Osteocyte (in vitro differentiated cells): ENCODE measurements around the gene TMEM14A. TPM values are rescaled to one million over a fixed set of nuclear protein-coding genes. Genes with fewer than 3 reads are reported as not detected.
"Not testable (repeated sequence)": the region's sequence is repeated elsewhere in the genome, so short reads cannot be mapped to it uniquely, and the experiment has no call there.

Experiments
- DNase-seq: peaks from one replicate; pipeline ENCODE4 v3.0.0; 2021; ENCODE audit warnings: mixed read lengths; ENCODE audit not compliant: unreplicated experiment; ENCODE audit errors: extremely low spot score
- H3K27ac Mint-ChIP-seq: one replicate; pipeline ENCODE4 v1.8.0; 2021; ENCODE audit warnings: mild to moderate bottlenecking, mixed read lengths; ENCODE audit not compliant: unreplicated experiment
- H3K27me3 Mint-ChIP-seq: one replicate; pipeline ENCODE4 v1.8.0; 2021; ENCODE audit warnings: mixed read lengths; ENCODE audit not compliant: unreplicated experiment
- H3K36me3 Mint-ChIP-seq: one replicate; pipeline ENCODE4 v1.8.0; 2021; ENCODE audit warnings: mixed read lengths; ENCODE audit not compliant: unreplicated experiment
- H3K4me1 Mint-ChIP-seq: one replicate; pipeline ENCODE4 v1.8.0; 2021; ENCODE audit warnings: mixed read lengths; ENCODE audit not compliant: unreplicated experiment
- H3K4me3 Mint-ChIP-seq: one replicate; pipeline ENCODE4 v1.8.0; 2021; ENCODE audit warnings: mild to moderate bottlenecking, moderate library complexity, mixed read lengths; ENCODE audit not compliant: unreplicated experiment
- H3K9me3 Mint-ChIP-seq: one replicate; pipeline ENCODE4 v1.8.0; 2021; ENCODE audit warnings: mixed read lengths; ENCODE audit not compliant: unreplicated experiment
- CTCF ChIP-seq: fragments of 200-600 bp; sonication (generic); IDR thresholded peaks from 2 replicates; pipeline ENCODE4 v1.5.0; 2021; ENCODE audit warnings: antibody characterized with exemption, mild to moderate bottlenecking, moderate library complexity
- total RNA-seq: library from RNA; stranded (reverse); gene quantifications from 2 replicates; pipeline ENCODE4 v1.2.1, GENCODE V29; 2021

TMEM14A gene
- total RNA-seq, 1 donor from 2014 or later = 20.4 TPM

GRCh38 chr6:52675372-52675771, 4.5 kb downstream of the TMEM14A start:
- TF ChIP-seq CTCF = no peak
- peaks cover 18% of the 10 kb centered on the region for H3K4me1 Mint-ChIP-seq
- H3K36me3 Mint-ChIP-seq = peaks cover 14% of the 10 kb centered on the region
- H3K27ac Mint-ChIP-seq = no peak overlapping the region
- DNase-seq = no peak
- H3K9me3 Mint-ChIP-seq = no peaks in the 10 kb centered on the region
- no peak overlapping the region for H3K4me3 Mint-ChIP-seq
- H3K27me3 Mint-ChIP-seq = no peaks in the 10 kb centered on the region

GRCh38 chr6:52676631-52677030, 5.7 kb downstream of the TMEM14A start:
- DNase-seq, H3K27me3 Mint-ChIP-seq, H3K27ac Mint-ChIP-seq, H3K4me3 Mint-ChIP-seq, H3K9me3 Mint-ChIP-seq, H3K4me1 Mint-ChIP-seq: not testable (repeated sequence)
- peaks cover 14% of the 10 kb centered on the region for H3K36me3 Mint-ChIP-seq

- H3K36me3 Mint-ChIP-seq = peaks cover 35% of the 10 kb centered on the region
- no peaks in the 10 kb centered on the region for H3K9me3 Mint-ChIP-seq
- no peak for DNase-seq
- H3K27ac Mint-ChIP-seq = no peak overlapping the region
- peaks cover 1% of the 10 kb centered on the region for H3K4me1 Mint-ChIP-seq
- H3K27me3 Mint-ChIP-seq = no peaks in the 10 kb centered on the region
- H3K4me3 Mint-ChIP-seq = no peak overlapping the region
- no peak for TF ChIP-seq CTCF
These were observed 10.5 kb downstream of the TMEM14A start for GRCh38 chr6:52681416-52681815.

- no peaks in the 10 kb centered on the region for H3K9me3 Mint-ChIP-seq
These were observed 16.2 kb downstream of the TMEM14A start for GRCh38 chr6:52686878-52687699.

GRCh38 chr6:52689857-52690256, 18.9 kb downstream of the TMEM14A start:
- H3K36me3 Mint-ChIP-seq = peaks cover 15% of the 10 kb centered on the region
- H3K27me3 Mint-ChIP-seq = no peaks in the 10 kb centered on the region
- DNase-seq = no peak
- H3K4me3 Mint-ChIP-seq = no peak overlapping the region
- H3K27ac Mint-ChIP-seq = no peak overlapping the region
- no peaks in the 10 kb centered on the region for H3K9me3 Mint-ChIP-seq
- no peak for TF ChIP-seq CTCF
- H3K4me1 Mint-ChIP-seq = no peaks in the 10 kb centered on the region

More at GRCh38 chr6:52686878-52687699, 16.2 kb downstream of the TMEM14A start:
- no peaks in the 10 kb centered on the region for H3K27me3 Mint-ChIP-seq
- no peak for DNase-seq
- H3K4me3 Mint-ChIP-seq = no peak overlapping the region
- TF ChIP-seq CTCF = no peak
- no peak overlapping the region for H3K27ac Mint-ChIP-seq
- no peaks in the 10 kb centered on the region for H3K4me1 Mint-ChIP-seq
- H3K36me3 Mint-ChIP-seq = peaks cover 32% of the 10 kb centered on the region
